Measurements from ENCODE around the gene AGRP. TPM values are rescaled to one million over a fixed set of nuclear protein-coding genes. Genes with fewer than 3 reads are reported as not detected.

Gene AGRP
- total RNA-seq, 2 experiments from 2014 or later: not detected

Other genes starting within 250 kb of the AGRP start
- 100 to 1,000 TPM; 101 to 111 TPM for gene FHOD1, start 236.1 kb downstream of the AGRP start, total RNA-seq
- 1 to 10 TPM; 5.4 to 6.2 TPM for gene SLC9A5, start 234.6 kb downstream of the AGRP start, total RNA-seq
- 10 to 100 TPM in 1 of 2 experiments, 1 to 10 TPM in 1; 7.7 to 12.8 TPM for gene PLEKHG4, start 204.0 kb downstream of the AGRP start, total RNA-seq
- 1 to 10 TPM; 1.1 to 3.3 TPM for gene KCTD19, start 156.8 kb downstream of the AGRP start, total RNA-seq
- gene LRRC36, start 156.7 kb downstream of the AGRP start, total RNA-seq: 1 to 10 TPM in 1 of 2 experiments, under 1 TPM in 1; 0.45 to 1.0 TPM
- gene TPPP3, start 90.0 kb downstream of the AGRP start, total RNA-seq: not detected
- gene ZDHHC1, start 67.1 kb downstream of the AGRP start, total RNA-seq: under 1 TPM; 0.41 to 0.49 TPM
- gene HSD11B2, start 52.4 kb downstream of the AGRP start, total RNA-seq: under 1 TPM in 1 of 2 experiments, not detected in 1; 0.14 TPM
- gene ATP6V0D1, start 2.4 kb downstream of the AGRP start, total RNA-seq: 10 to 100 TPM; 42.1 to 58.3 TPM
- 10 to 100 TPM; 14.3 to 17.8 TPM for gene RIPOR1, start 45.3 kb upstream of the AGRP start, total RNA-seq
- gene CTCF, start 79.0 kb upstream of the AGRP start, total RNA-seq: 10 to 100 TPM; 74.0 to 81.8 TPM
- 100 to 1,000 TPM; 154 to 174 TPM for gene CARMIL2, start 161.6 kb upstream of the AGRP start, total RNA-seq
- gene ACD, start 176.7 kb upstream of the AGRP start, total RNA-seq: 10 to 100 TPM; 49.7 to 58.1 TPM
- 10 to 100 TPM; 15.2 to 15.5 TPM for gene PARD6A, start 177.4 kb upstream of the AGRP start, total RNA-seq
- 1 to 10 TPM; 6.2 to 8.0 TPM for gene ENKD1, start 183.2 kb upstream of the AGRP start, total RNA-seq
- gene C16orf86, start 183.3 kb upstream of the AGRP start, total RNA-seq: 1 to 10 TPM; 4.1 to 5.1 TPM
- 10 to 100 TPM; 15.1 to 15.8 TPM for gene GFOD2, start 235.8 kb upstream of the AGRP start, total RNA-seq